PFSK-1 (cell line): ENCODE data around the gene SELENOF.

Experiments used
- POLR2AphosphoS5 ChIP-seq: IDR thresholded peaks from 2 replicates; pipeline ENCODE4 v1.6.1; 2012; ENCODE audit warnings: low read depth, mild to moderate bottlenecking, control low read depth, low read length, moderate library complexity
- REST ChIP-seq, 2 experiments: IDR thresholded peaks; 2 replicates each; pipeline versions ENCODE4 v1.6.1 to v1.8.0; 2011 to 2012; ENCODE audit warnings: low read depth in 2 of 2, low read length in 2 of 2, control low read depth in 1 of 2, inconsistent platforms in 1 of 2, mild to moderate bottlenecking in 1 of 2, moderate library complexity in 1 of 2; ENCODE audit not compliant: insufficient read depth in 1 of 2
- SIN3A ChIP-seq: IDR thresholded peaks from 2 replicates; pipeline ENCODE4 v1.6.1; 2012; ENCODE audit warnings: mild to moderate bottlenecking, low read length, moderate library complexity, borderline replicate concordance; ENCODE audit not compliant: insufficient read depth
- TAF1 ChIP-seq: IDR thresholded peaks from 2 replicates; pipeline ENCODE4 v1.6.1; 2012; ENCODE audit warnings: low read length, control low read depth, borderline replicate concordance; ENCODE audit not compliant: insufficient read depth

DNA sequence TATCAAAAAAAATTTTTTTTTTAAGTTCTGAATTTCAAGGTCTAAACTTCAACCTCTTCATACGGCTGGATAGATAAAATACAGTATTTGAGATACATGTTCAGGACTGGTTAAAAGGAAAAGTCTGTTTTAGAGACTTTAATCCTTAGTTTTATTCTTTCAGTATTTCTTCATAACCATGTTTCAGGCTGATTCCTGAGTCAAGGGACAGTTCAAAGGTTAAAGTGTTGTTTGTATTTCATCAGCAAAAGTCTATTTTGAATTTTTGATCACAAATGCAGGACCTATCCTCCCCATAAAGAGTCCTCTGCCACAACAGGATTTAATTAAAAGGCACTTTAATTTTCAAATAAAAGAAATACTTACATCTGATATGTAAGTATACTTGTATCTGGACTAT lies 53.5 kb downstream of the SELENOF start:
- TF ChIP-seq REST (IDR thresholded peaks at IDR 0.05; ENCODE audit: insufficient read depth in 1 of 2, low read depth in 2 of 2, low read length in 2 of 2) = no peak
- TF ChIP-seq TAF1 = no peak
- TF ChIP-seq POLR2AphosphoS5 = no peak
- no peak for TF ChIP-seq SIN3A
